ENCODE data around the gene MUC5B.
"Not testable (repeated sequence)": the region's sequence is repeated elsewhere in the genome, so short reads cannot be mapped to it uniquely, and the experiment has no call there.

MUC5B gene

GRCh38 chr11:1260620-1261019 is 37.8 kb downstream of the MUC5B start:
- DNase-seq (ENCODE audit: low read depth): no peak
- TF ChIP-seq, protein P1, sequence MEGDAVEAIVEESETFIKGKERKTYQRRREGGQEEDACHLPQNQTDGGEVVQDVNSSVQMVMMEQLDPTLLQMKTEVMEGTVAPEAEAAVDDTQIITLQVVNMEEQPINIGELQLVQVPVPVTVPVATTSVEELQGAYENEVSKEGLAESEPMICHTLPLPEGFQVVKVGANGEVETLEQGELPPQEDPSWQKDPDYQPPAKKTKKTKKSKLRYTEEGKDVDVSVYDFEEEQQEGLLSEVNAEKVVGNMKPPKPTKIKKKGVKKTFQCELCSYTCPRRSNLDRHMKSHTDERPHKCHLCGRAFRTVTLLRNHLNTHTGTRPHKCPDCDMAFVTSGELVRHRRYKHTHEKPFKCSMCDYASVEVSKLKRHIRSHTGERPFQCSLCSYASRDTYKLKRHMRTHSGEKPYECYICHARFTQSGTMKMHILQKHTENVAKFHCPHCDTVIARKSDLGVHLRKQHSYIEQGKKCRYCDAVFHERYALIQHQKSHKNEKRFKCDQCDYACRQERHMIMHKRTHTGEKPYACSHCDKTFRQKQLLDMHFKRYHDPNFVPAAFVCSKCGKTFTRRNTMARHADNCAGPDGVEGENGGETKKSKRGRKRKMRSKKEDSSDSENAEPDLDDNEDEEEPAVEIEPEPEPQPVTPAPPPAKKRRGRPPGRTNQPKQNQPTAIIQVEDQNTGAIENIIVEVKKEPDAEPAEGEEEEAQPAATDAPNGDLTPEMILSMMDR (conservative IDR thresholded peaks at IDR 0.05; ENCODE audit: low read depth, low read length): no peak
- no peak overlapping the region for H3K4me3 ChIP-seq (ENCODE audit: low read length)

GRCh38 chr11:1261241-1262071 is 38.6 kb downstream of the MUC5B start:
- TF ChIP-seq, protein P1 (conservative IDR thresholded peaks at IDR 0.05; ENCODE audit: low read depth, low read length): no peak
- DNase-seq (ENCODE audit: low read depth): no peak
- H3K4me3 ChIP-seq (ENCODE audit: low read length): no peak overlapping the region

GRCh38 chr11:1262172-1263006 is 39.5 kb downstream of the MUC5B start:
- H3K4me3 ChIP-seq (ENCODE audit: low read length): peak overlapping the region; percentile 47
- DNase-seq (ENCODE audit: low read depth): peak; percentile 58
- TF ChIP-seq, protein P1 (conservative IDR thresholded peaks at IDR 0.05; ENCODE audit: low read depth, low read length): no peak

DNA sequence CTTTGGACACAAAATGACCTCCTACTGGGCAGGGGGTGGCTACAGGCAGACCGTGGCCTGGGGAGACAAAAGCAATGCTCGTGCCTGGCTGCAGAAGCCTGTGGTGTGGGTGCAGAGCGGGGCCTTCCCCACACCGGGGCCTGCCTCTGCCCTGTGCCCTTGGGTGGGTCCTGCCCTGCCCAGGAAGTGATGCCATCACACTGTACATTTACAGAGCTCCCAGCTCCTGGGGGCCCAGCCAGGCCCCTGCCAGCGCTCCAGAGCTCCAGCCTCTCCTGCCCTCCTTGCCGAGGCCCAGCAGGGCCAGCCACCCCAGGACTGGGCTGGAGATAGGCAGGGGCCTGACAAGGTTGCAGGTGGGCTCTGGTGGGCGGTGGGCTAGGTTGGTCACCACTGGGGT is 40.1 kb downstream of the MUC5B start:
- peak overlapping the region; percentile 47 for H3K4me3 ChIP-seq (ENCODE audit: low read length)
- no peak for DNase-seq (ENCODE audit: low read depth)
- TF ChIP-seq, protein P1 (conservative IDR thresholded peaks at IDR 0.05; ENCODE audit: low read depth, low read length): no peak

DNA sequence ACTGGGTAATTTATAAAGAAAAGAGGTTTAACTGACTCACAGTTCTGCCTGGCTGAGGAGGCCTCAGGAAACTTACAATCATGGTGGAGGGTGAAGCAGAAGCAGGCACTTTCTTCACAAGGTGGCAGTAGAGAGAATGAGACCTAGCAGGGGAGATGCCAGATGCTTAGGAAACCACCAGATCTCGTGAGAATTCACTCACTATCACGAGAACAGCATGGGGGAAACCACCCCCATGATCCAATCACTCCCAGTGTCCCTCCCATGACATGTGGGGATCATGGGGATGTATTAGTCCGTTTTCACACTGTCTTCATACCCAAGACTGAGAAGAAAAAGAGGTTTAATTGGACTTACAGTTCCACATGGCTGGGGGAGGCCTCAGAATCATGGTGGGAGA is 41.6 kb downstream of the MUC5B start:
- not testable (repeated sequence) for H3K4me3 ChIP-seq (ENCODE audit: low read length); DNase-seq (ENCODE audit: low read depth)
- TF ChIP-seq, protein P1 (conservative IDR thresholded peaks at IDR 0.05; ENCODE audit: low read depth, low read length): peak; percentile 41

DNA sequence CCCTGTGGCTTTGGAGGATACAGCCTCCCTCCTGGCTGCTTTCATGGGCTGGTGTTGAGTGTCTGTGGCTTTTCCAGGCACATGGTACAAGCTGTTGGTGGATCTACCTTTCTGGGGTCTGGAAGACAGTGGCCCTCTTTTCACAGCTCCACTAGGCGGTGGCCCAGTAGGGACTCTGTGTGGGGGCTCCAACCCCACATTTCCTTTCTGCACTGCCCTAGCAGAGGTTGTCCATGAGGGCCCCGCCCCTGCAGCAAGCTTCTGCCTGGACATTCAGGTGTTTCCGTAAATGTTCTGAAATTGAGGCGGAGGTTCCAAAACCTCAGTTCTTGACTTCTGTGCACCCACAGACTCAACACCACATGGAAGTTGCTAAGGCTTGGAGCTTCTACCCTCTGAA is 42.6 kb downstream of the MUC5B start:
- not testable (repeated sequence) for DNase-seq (ENCODE audit: low read depth); H3K4me3 ChIP-seq (ENCODE audit: low read length)

DNA sequence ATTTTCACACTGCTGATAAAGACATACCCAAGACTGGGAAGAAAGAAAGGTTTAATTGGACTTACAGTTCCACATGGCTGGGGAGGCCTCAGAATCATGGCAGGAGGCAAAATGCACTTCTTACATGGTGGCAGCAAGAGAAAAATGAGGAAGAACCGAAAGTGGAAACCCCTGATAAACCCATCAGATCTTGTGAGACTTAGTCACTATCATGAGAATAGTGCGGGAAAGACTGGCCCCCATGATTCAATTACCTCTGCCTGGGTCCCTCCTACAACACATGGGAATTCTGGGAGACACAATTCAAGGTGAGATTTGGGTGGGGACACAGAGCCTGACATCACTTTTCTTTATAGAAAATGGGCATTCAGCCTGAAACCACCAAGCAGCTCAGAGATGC is 44.1 kb downstream of the MUC5B start:
- not testable (repeated sequence) for H3K4me3 ChIP-seq (ENCODE audit: low read length); DNase-seq (ENCODE audit: low read depth)

Data from retinal pigment epithelial cell (primary cell).